ENCODE results near the gene ZIC5.

GRCh38 chr13:99975626-99976025 lies 4.1 kb upstream of the ZIC5 start:
- TF ChIP-seq CTCF (conservative IDR thresholded peaks at IDR 0.05 in 1 of 2, IDR thresholded peaks at IDR 0.05 in 1 of 2; ENCODE audit: extremely low read depth in 1 of 2, insufficient read depth in 1 of 2, low read depth in 1 of 2, low read length in 2 of 2), result no peak
- no peak for TF ChIP-seq EZH2 (IDR thresholded peaks at IDR 0.05; ENCODE audit: borderline replicate concordance, low read length)
